ENCODE measurements around the gene UGGT1.

The UGGT1 gene

GRCh38 chr2:128178650-128179460, 87.9 kb downstream of the UGGT1 start:
- no peaks in the 10 kb centered on the region for H3K4me1 ChIP-seq (ENCODE audit: control insufficient read depth, insufficient read depth, low read depth, low read length)
- no peaks in the 10 kb centered on the region for H3K27me3 ChIP-seq (ENCODE audit: control insufficient read depth in 1 of 2, insufficient read depth in 1 of 2, low read length in 2 of 2)
- no peak overlapping the region for H4K8ac ChIP-seq (ENCODE audit: low read length)
- no peak overlapping the region for H4K91ac ChIP-seq (ENCODE audit: low read length)
- H2AK5ac ChIP-seq (ENCODE audit: low read length, severe bottlenecking) = no peak overlapping the region
- DNase-seq = peak; percentile 96
- no peak overlapping the region for H3K27ac ChIP-seq (ENCODE audit: low read length, poor library complexity, severe bottlenecking)
- no peak overlapping the region for H3K4me3 ChIP-seq (ENCODE audit: insufficient read depth in 1 of 2, low read depth in 1 of 2, low read length in 2 of 2)
- no peak overlapping the region for H3K23ac ChIP-seq (ENCODE audit: low read length in 2 of 2)
- H3K4ac ChIP-seq (ENCODE audit: low read depth in 1 of 2, low read length in 2 of 2) = peak overlapping the region in 1 of 2 experiments; percentile 33
- H3K14ac ChIP-seq (ENCODE audit: low read length in 2 of 2) = no peak overlapping the region
- H3K79me1 ChIP-seq (replicated peaks; ENCODE audit: low read length, poor library complexity, severe bottlenecking) = peaks cover 8% of the 10 kb centered on the region
- H2AFZ ChIP-seq (ENCODE audit: low read depth, low read length) = no peak overlapping the region
- H2BK12ac ChIP-seq (ENCODE audit: low read length in 2 of 2) = peak overlapping the region in 1 of 2 experiments; percentile 17
- H2BK15ac ChIP-seq (ENCODE audit: low read depth, poor library complexity, severe bottlenecking) = no peak overlapping the region
- 48% methylated on average over 5 of the region's 9 CpGs for WGBS
- no peaks in the 10 kb centered on the region for H3K9me3 ChIP-seq (ENCODE audit: control insufficient read depth, low read length)
- H3K4me2 ChIP-seq (ENCODE audit: low read length, poor library complexity, severe bottlenecking) = no peak overlapping the region
- no peak overlapping the region for H2BK120ac ChIP-seq (ENCODE audit: low read depth, low read length)
- peak overlapping the region in 1 of 2 experiments; percentile 68 for H3K18ac ChIP-seq (ENCODE audit: low read depth in 1 of 2, low read length in 2 of 2)
- H3K9ac ChIP-seq (ENCODE audit: low read length) = peak overlapping the region; percentile 51
- H3K36me3 ChIP-seq (ENCODE audit: control insufficient read depth in 1 of 2, insufficient read depth in 2 of 2, low read depth in 1 of 2, low read length in 2 of 2) = peaks cover 24 to 91% of the 10 kb centered on the region in 2 experiments
- H2BK5ac ChIP-seq (ENCODE audit: low read depth, low read length, poor library complexity, severe bottlenecking) = no peak overlapping the region

- H2BK5ac ChIP-seq (ENCODE audit: low read depth, low read length, poor library complexity, severe bottlenecking) = no peak overlapping the region
- no peak overlapping the region for H4K91ac ChIP-seq (ENCODE audit: low read length)
- H3K4ac ChIP-seq (ENCODE audit: low read depth in 1 of 2, low read length in 2 of 2) = peak overlapping the region in 1 of 2 experiments; percentile 33
- no peak overlapping the region for H2BK15ac ChIP-seq (ENCODE audit: low read depth, poor library complexity, severe bottlenecking)
- no peak for DNase-seq
- WGBS = 88% methylated on average over 4 of the region's 4 CpGs
- H3K18ac ChIP-seq (ENCODE audit: low read depth in 1 of 2, low read length in 2 of 2) = peak overlapping the region in 1 of 2 experiments; percentile 68
- H3K79me1 ChIP-seq (replicated peaks; ENCODE audit: low read length, poor library complexity, severe bottlenecking) = peaks cover 8% of the 10 kb centered on the region
- H3K9ac ChIP-seq (ENCODE audit: low read length) = peak overlapping the region; percentile 51
- H2AK5ac ChIP-seq (ENCODE audit: low read length, severe bottlenecking) = no peak overlapping the region
- H2BK12ac ChIP-seq (ENCODE audit: low read length in 2 of 2) = no peak overlapping the region
- no peaks in the 10 kb centered on the region for H3K4me1 ChIP-seq (ENCODE audit: control insufficient read depth, insufficient read depth, low read depth, low read length)
- H3K9me3 ChIP-seq (ENCODE audit: control insufficient read depth, low read length) = no peaks in the 10 kb centered on the region
- no peak overlapping the region for H3K14ac ChIP-seq (ENCODE audit: low read length in 2 of 2)
- no peak overlapping the region for H2BK120ac ChIP-seq (ENCODE audit: low read depth, low read length)
- H3K23ac ChIP-seq (ENCODE audit: low read length in 2 of 2) = no peak overlapping the region
- H3K4me2 ChIP-seq (ENCODE audit: low read length, poor library complexity, severe bottlenecking) = no peak overlapping the region
- no peak overlapping the region for H2AFZ ChIP-seq (ENCODE audit: low read depth, low read length)
- H4K8ac ChIP-seq (ENCODE audit: low read length) = no peak overlapping the region
- no peak overlapping the region for H3K27ac ChIP-seq (ENCODE audit: low read length, poor library complexity, severe bottlenecking)
- H3K4me3 ChIP-seq (ENCODE audit: insufficient read depth in 1 of 2, low read depth in 1 of 2, low read length in 2 of 2) = no peak overlapping the region
- peaks cover 24 to 91% of the 10 kb centered on the region in 2 experiments for H3K36me3 ChIP-seq (ENCODE audit: control insufficient read depth in 1 of 2, insufficient read depth in 2 of 2, low read depth in 1 of 2, low read length in 2 of 2)
- no peaks in the 10 kb centered on the region for H3K27me3 ChIP-seq (ENCODE audit: control insufficient read depth in 1 of 2, insufficient read depth in 1 of 2, low read length in 2 of 2)
Measured at GRCh38 chr2:128179461-128179755, 88.4 kb downstream of the UGGT1 start.

GRCh38 chr2:128180031-128180430, 89.0 kb downstream of the UGGT1 start:
- no peak overlapping the region for H2BK15ac ChIP-seq (ENCODE audit: low read depth, poor library complexity, severe bottlenecking)
- H4K8ac ChIP-seq (ENCODE audit: low read length) = no peak overlapping the region
- H3K14ac ChIP-seq (ENCODE audit: low read length in 2 of 2) = no peak overlapping the region
- H3K9ac ChIP-seq (ENCODE audit: low read length) = peak overlapping the region; percentile 51
- H3K79me1 ChIP-seq (replicated peaks; ENCODE audit: low read length, poor library complexity, severe bottlenecking) = peaks cover 8% of the 10 kb centered on the region
- no peak overlapping the region for H4K91ac ChIP-seq (ENCODE audit: low read length)
- H3K4me2 ChIP-seq (ENCODE audit: low read length, poor library complexity, severe bottlenecking) = no peak overlapping the region
- H2AK5ac ChIP-seq (ENCODE audit: low read length, severe bottlenecking) = no peak overlapping the region
- H3K4me1 ChIP-seq (ENCODE audit: control insufficient read depth, insufficient read depth, low read depth, low read length) = no peaks in the 10 kb centered on the region
- H3K27ac ChIP-seq (ENCODE audit: low read length, poor library complexity, severe bottlenecking) = no peak overlapping the region
- no peak overlapping the region for H2BK12ac ChIP-seq (ENCODE audit: low read length in 2 of 2)
- H3K23ac ChIP-seq (ENCODE audit: low read length in 2 of 2) = no peak overlapping the region
- no peak overlapping the region for H2BK5ac ChIP-seq (ENCODE audit: low read depth, low read length, poor library complexity, severe bottlenecking)
- peaks cover 24 to 90% of the 10 kb centered on the region in 2 experiments for H3K36me3 ChIP-seq (ENCODE audit: control insufficient read depth in 1 of 2, insufficient read depth in 2 of 2, low read depth in 1 of 2, low read length in 2 of 2)
- 2% methylated on average over 2 of the region's 4 CpGs for WGBS
- no peaks in the 10 kb centered on the region for H3K27me3 ChIP-seq (ENCODE audit: control insufficient read depth in 1 of 2, insufficient read depth in 1 of 2, low read length in 2 of 2)
- no peak overlapping the region for H2BK120ac ChIP-seq (ENCODE audit: low read depth, low read length)
- H3K9me3 ChIP-seq (ENCODE audit: control insufficient read depth, low read length) = no peaks in the 10 kb centered on the region
- no peak overlapping the region for H3K4me3 ChIP-seq (ENCODE audit: insufficient read depth in 1 of 2, low read depth in 1 of 2, low read length in 2 of 2)
- no peak overlapping the region for H2AFZ ChIP-seq (ENCODE audit: low read depth, low read length)
- peak; percentile 70 for DNase-seq
- no peak overlapping the region for H3K4ac ChIP-seq (ENCODE audit: low read depth in 1 of 2, low read length in 2 of 2)
- no peak overlapping the region for H3K18ac ChIP-seq (ENCODE audit: low read depth in 1 of 2, low read length in 2 of 2)

GRCh38 chr2:128185576-128185975, 94.6 kb downstream of the UGGT1 start:
- H3K9me3 ChIP-seq (ENCODE audit: control insufficient read depth, low read length) = no peaks in the 10 kb centered on the region
- H3K27ac ChIP-seq (ENCODE audit: low read length, poor library complexity, severe bottlenecking) = no peak overlapping the region
- H2BK15ac ChIP-seq (ENCODE audit: low read depth, poor library complexity, severe bottlenecking) = no peak overlapping the region
- H3K4ac ChIP-seq (ENCODE audit: low read depth in 1 of 2, low read length in 2 of 2) = no peak overlapping the region
- H2BK12ac ChIP-seq (ENCODE audit: low read length in 2 of 2) = no peak overlapping the region
- no peak overlapping the region for H2AFZ ChIP-seq (ENCODE audit: low read depth, low read length)
- H2BK120ac ChIP-seq (ENCODE audit: low read depth, low read length) = no peak overlapping the region
- H3K36me3 ChIP-seq (ENCODE audit: control insufficient read depth in 1 of 2, insufficient read depth in 2 of 2, low read depth in 1 of 2, low read length in 2 of 2) = peaks cover 17 to 66% of the 10 kb centered on the region in 2 experiments
- H3K79me1 ChIP-seq (replicated peaks; ENCODE audit: low read length, poor library complexity, severe bottlenecking) = peaks cover 7% of the 10 kb centered on the region
- H4K8ac ChIP-seq (ENCODE audit: low read length) = no peak overlapping the region
- H3K14ac ChIP-seq (ENCODE audit: low read length in 2 of 2) = no peak overlapping the region
- no peak overlapping the region for H3K9ac ChIP-seq (ENCODE audit: low read length)
- no peak overlapping the region for H4K91ac ChIP-seq (ENCODE audit: low read length)
- no peak overlapping the region for H2BK5ac ChIP-seq (ENCODE audit: low read depth, low read length, poor library complexity, severe bottlenecking)
- H3K27me3 ChIP-seq (ENCODE audit: control insufficient read depth in 1 of 2, insufficient read depth in 1 of 2, low read length in 2 of 2) = no peaks in the 10 kb centered on the region
- H2AK5ac ChIP-seq (ENCODE audit: low read length, severe bottlenecking) = no peak overlapping the region
- no peak for DNase-seq
- peaks cover 2% of the 10 kb centered on the region for H3K4me1 ChIP-seq (ENCODE audit: control insufficient read depth, insufficient read depth, low read depth, low read length)
- H3K23ac ChIP-seq (ENCODE audit: low read length in 2 of 2) = no peak overlapping the region
- WGBS = 98% methylated on average over 4 of the region's 6 CpGs
- H3K4me2 ChIP-seq (ENCODE audit: low read length, poor library complexity, severe bottlenecking) = no peak overlapping the region
- no peak overlapping the region for H3K4me3 ChIP-seq (ENCODE audit: insufficient read depth in 1 of 2, low read depth in 1 of 2, low read length in 2 of 2)
- H3K18ac ChIP-seq (ENCODE audit: low read depth in 1 of 2, low read length in 2 of 2) = no peak overlapping the region

All from mesenchymal stem cell (in vitro differentiated cells and primary cell).